ENCODE data around the gene FER. TPM values are rescaled to one million over a fixed set of nuclear protein-coding genes. Genes with fewer than 3 reads are reported as not detected.

FER gene
- polyA plus RNA-seq, 1 donor from 2014 or later = 8.5 TPM

- H2AFZ ChIP-seq (ENCODE audit: low read depth, low read length) = no peak overlapping the region
- H3K4me2 ChIP-seq (ENCODE audit: low read length) = no peak overlapping the region
- no peak for TF ChIP-seq RAD21 (conservative IDR thresholded peaks at IDR 0.05)
- no peak for TF ChIP-seq CTCF (IDR thresholded peaks at IDR 0.05; ENCODE audit: poor library complexity, severe bottlenecking)
- no peak for TF ChIP-seq TAF1 (IDR thresholded peaks at IDR 0.05; ENCODE audit: low read depth)
- TF ChIP-seq EP300 (conservative IDR thresholded peaks at IDR 0.05; ENCODE audit: poor library complexity, severe bottlenecking) = no peak
- TF ChIP-seq SMC3 (conservative IDR thresholded peaks at IDR 0.05; ENCODE audit: poor library complexity) = no peak
- no peak for TF ChIP-seq POLR2AphosphoS5 (IDR thresholded peaks at IDR 0.05)
- no peak for TF ChIP-seq MXI1 (conservative IDR thresholded peaks at IDR 0.05; ENCODE audit: poor library complexity, severe bottlenecking)
- TF ChIP-seq EZH2 (IDR thresholded peaks at IDR 0.05; ENCODE audit: borderline replicate concordance, insufficient read depth, low read length, poor library complexity, severe bottlenecking) = no peak
- H3K9ac ChIP-seq (ENCODE audit: low read length) = no peak overlapping the region
- no peaks in the 10 kb centered on the region for H3K79me2 ChIP-seq (replicated peaks; ENCODE audit: insufficient read depth, low read length)
- no peaks in the 10 kb centered on the region for H3F3A ChIP-seq (ENCODE audit: insufficient read depth, low read length, poor library complexity, severe bottlenecking)
- H3K4me3 ChIP-seq (ENCODE audit: low read length) = no peak overlapping the region
- H3K36me3 ChIP-seq (ENCODE audit: insufficient read depth, low read length) = no peaks in the 10 kb centered on the region
- no peaks in the 10 kb centered on the region for H3K9me3 ChIP-seq (ENCODE audit: low read length)
- H3K9me2 ChIP-seq (ENCODE audit: insufficient read depth, low read length) = no peaks in the 10 kb centered on the region
- no peaks in the 10 kb centered on the region for H4K20me1 ChIP-seq (ENCODE audit: insufficient read depth)
- H3K27ac ChIP-seq (ENCODE audit: low read length) = no peak overlapping the region
- no peaks in the 10 kb centered on the region for H3K27me3 ChIP-seq (ENCODE audit: insufficient read depth, low read depth, low read length)
Measured at GRCh38 chr5:108884736-108885135, 137.0 kb downstream of the FER start.

DNA sequence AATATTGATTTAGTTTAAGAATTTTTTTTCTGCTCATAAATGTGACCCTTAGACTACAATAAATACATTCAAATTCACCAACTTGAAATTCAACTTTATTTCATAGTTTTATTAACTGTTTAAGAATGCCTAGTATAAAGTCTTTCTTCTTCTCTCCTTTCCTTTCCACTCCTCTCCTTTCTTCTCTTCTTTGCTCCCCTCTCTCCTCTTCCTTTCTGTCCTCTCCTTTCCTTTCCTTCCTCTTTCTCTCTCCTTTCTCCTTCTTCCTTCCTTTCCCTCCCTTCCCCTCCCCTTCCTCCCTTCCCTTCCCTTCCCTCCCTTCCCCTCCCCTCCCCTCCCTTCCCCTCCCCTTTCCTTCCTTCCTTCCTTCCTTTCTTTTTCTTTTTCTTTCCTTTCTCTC lies 150.6 kb downstream of the FER start:
- Histone ChIP-seq H3F3A (ENCODE audit: insufficient read depth, low read length, poor library complexity, severe bottlenecking) (no peaks in the 10 kb centered on the region), H3K79me2 (replicated peaks; ENCODE audit: insufficient read depth, low read length) (no peaks in the 10 kb centered on the region), H4K20me1 (ENCODE audit: insufficient read depth) (no peaks in the 10 kb centered on the region), H3K36me3 (ENCODE audit: insufficient read depth, low read length) (peaks cover 7% of the 10 kb centered on the region), H3K9me2 (ENCODE audit: insufficient read depth, low read length) (no peaks in the 10 kb centered on the region), H2AFZ (ENCODE audit: low read depth, low read length) (no peak overlapping the region), H3K27me3 (ENCODE audit: insufficient read depth, low read depth, low read length) (no peaks in the 10 kb centered on the region), H3K4me3 (ENCODE audit: low read length) (no peak overlapping the region), H3K27ac (ENCODE audit: low read length) (no peak overlapping the region), H3K4me2 (ENCODE audit: low read length) (no peak overlapping the region), H3K9me3 (ENCODE audit: low read length) (no peaks in the 10 kb centered on the region), H3K9ac (ENCODE audit: low read length) (no peak overlapping the region)
- no peak for TF ChIP-seq POLR2AphosphoS5 (IDR thresholded peaks at IDR 0.05)
- TF ChIP-seq TAF1 (IDR thresholded peaks at IDR 0.05; ENCODE audit: low read depth) = no peak
- TF ChIP-seq, protein P1, sequence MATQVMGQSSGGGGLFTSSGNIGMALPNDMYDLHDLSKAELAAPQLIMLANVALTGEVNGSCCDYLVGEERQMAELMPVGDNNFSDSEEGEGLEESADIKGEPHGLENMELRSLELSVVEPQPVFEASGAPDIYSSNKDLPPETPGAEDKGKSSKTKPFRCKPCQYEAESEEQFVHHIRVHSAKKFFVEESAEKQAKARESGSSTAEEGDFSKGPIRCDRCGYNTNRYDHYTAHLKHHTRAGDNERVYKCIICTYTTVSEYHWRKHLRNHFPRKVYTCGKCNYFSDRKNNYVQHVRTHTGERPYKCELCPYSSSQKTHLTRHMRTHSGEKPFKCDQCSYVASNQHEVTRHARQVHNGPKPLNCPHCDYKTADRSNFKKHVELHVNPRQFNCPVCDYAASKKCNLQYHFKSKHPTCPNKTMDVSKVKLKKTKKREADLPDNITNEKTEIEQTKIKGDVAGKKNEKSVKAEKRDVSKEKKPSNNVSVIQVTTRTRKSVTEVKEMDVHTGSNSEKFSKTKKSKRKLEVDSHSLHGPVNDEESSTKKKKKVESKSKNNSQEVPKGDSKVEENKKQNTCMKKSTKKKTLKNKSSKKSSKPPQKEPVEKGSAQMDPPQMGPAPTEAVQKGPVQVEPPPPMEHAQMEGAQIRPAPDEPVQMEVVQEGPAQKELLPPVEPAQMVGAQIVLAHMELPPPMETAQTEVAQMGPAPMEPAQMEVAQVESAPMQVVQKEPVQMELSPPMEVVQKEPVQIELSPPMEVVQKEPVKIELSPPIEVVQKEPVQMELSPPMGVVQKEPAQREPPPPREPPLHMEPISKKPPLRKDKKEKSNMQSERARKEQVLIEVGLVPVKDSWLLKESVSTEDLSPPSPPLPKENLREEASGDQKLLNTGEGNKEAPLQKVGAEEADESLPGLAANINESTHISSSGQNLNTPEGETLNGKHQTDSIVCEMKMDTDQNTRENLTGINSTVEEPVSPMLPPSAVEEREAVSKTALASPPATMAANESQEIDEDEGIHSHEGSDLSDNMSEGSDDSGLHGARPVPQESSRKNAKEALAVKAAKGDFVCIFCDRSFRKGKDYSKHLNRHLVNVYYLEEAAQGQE (IDR thresholded peaks at IDR 0.05; ENCODE audit: borderline replicate concordance) = no peak
- no peak for TF ChIP-seq EZH2 (IDR thresholded peaks at IDR 0.05; ENCODE audit: borderline replicate concordance, insufficient read depth, low read length, poor library complexity, severe bottlenecking)
- no peak for TF ChIP-seq CTCF (IDR thresholded peaks at IDR 0.05; ENCODE audit: poor library complexity, severe bottlenecking)
- TF ChIP-seq EP300 (conservative IDR thresholded peaks at IDR 0.05; ENCODE audit: poor library complexity, severe bottlenecking) = no peak
- TF ChIP-seq RAD21 (conservative IDR thresholded peaks at IDR 0.05) = no peak
